GM12873 (cell line): ENCODE measurements around the gene LRP2.

ENCODE experiments used
- CTCF ChIP-seq: IDR thresholded peaks from 2 replicates; pipeline ENCODE4 v1.5.1; 2012; ENCODE audit warnings: low read depth, mild to moderate bottlenecking, moderate library complexity, low read length, control low read depth; ENCODE audit not compliant: insufficient read depth; ENCODE audit errors: missing control alignments

Gene LRP2

GRCh38 chr2:169193618-169194017, 168.7 kb downstream of the LRP2 start:
- TF ChIP-seq CTCF, result no peak

GRCh38 chr2:169190197-169190775, 172.0 kb downstream of the LRP2 start:
- no peak for TF ChIP-seq CTCF

DNA sequence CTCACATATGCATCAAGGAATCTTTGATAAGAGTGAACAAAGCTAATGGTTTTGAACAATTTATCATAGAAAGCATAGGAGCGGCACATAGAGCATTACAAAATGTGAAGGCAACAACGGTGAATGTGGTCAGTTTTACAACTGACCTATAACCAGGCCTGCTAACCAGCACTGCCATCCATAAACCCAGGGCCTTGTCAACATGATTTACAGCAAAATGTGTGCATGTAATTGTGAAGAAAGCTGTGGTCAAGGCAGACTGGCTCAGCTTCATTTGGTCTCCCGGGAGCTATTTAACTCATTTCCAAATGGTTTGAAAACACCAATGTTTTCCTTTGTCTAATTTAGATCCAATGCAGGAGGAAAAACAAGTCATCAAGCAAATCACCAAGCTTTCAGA, 173.2 kb downstream of the LRP2 start:
- TF ChIP-seq CTCF, result no peak

GRCh38 chr2:169185711-169186110, 176.6 kb downstream of the LRP2 start:
- TF ChIP-seq CTCF, result no peak

- TF ChIP-seq CTCF, result no peak
Observed at GRCh38 chr2:169184074-169184473, 178.3 kb downstream of the LRP2 start.

- TF ChIP-seq CTCF, result no peak
Observed at GRCh38 chr2:169182573-169182972, 179.8 kb downstream of the LRP2 start.

GRCh38 chr2:169178804-169179390, 183.4 kb downstream of the LRP2 start:
- no peak for TF ChIP-seq CTCF

DNA sequence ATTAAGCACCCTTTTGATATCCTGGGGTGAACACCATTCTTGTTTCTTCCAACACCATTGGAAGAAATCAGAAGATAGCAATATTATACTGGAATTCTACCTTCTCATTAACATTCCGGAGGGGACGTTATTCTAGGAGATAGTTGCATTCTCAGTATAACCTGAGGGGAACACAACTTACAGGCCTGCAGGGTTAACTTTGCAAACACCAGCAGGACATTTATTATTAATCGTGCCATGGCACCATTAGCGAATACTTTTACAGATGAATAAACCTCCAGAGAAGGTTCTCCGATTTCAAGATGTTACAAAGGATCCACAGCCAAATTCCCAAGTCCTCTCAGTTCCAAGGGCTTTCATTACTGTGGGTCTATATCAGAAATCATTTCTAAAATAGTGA, 184.0 kb downstream of the LRP2 start:
- TF ChIP-seq CTCF, result no peak
